Effector memory CD4-positive, alpha-beta T cell (primary cell): ENCODE results near the gene TYMP.

Experiments
- DNase-seq, 3 donors: peaks; one replicate each; pipeline ENCODE4 v3.0.0-alpha.2; 2020
- H3K27ac ChIP-seq: 2 replicates; pipeline ENCODE4 v1.7.0; 2013; ENCODE audit warnings: mild to moderate bottlenecking, low read length, moderate library complexity; ENCODE audit not compliant: insufficient read depth, poor library complexity, severe bottlenecking
- H3K27me3 ChIP-seq: replicated peaks from 2 replicates; pipeline ENCODE4 v1.7.0; 2013; ENCODE audit warnings: mild to moderate bottlenecking, low read length; ENCODE audit not compliant: insufficient read depth, control insufficient read depth, poor library complexity, severe bottlenecking
- H3K36me3 ChIP-seq: 2 replicates; pipeline ENCODE4 v1.7.0; 2013; ENCODE audit warnings: mild to moderate bottlenecking, low read length, moderate library complexity; ENCODE audit not compliant: control insufficient read depth, insufficient read depth
- H3K4me1 ChIP-seq: 2 replicates; pipeline ENCODE4 v1.7.0; 2013; ENCODE audit warnings: low read length, mild to moderate bottlenecking; ENCODE audit not compliant: control insufficient read depth, insufficient read depth, poor library complexity, severe bottlenecking
- H3K4me3 ChIP-seq: 2 replicates; pipeline ENCODE4 v1.7.0; 2013; ENCODE audit warnings: low read length, low read depth, mild to moderate bottlenecking; ENCODE audit not compliant: insufficient read depth, poor library complexity, severe bottlenecking
- H3K9me3 ChIP-seq: 2 replicates; pipeline ENCODE4 v1.7.0; 2013; ENCODE audit warnings: mild to moderate bottlenecking, low read length, moderate library complexity; ENCODE audit not compliant: control insufficient read depth

Gene TYMP

GRCh38 chr22:50490531-50491308 is 39.1 kb downstream of the TYMP start:
- Histone ChIP-seq H3K27ac (no peak overlapping the region), H3K4me3 (no peak overlapping the region), H3K4me1 (peaks cover 5% of the 10 kb centered on the region), H3K36me3 (no peaks in the 10 kb centered on the region), H3K27me3 (no peaks in the 10 kb centered on the region), H3K9me3 (no peaks in the 10 kb centered on the region)
- DNase-seq = no peak

- Histone ChIP-seq H3K36me3 (no peaks in the 10 kb centered on the region), H3K9me3 (no peaks in the 10 kb centered on the region), H3K4me3 (no peak overlapping the region), H3K27me3 (no peaks in the 10 kb centered on the region), H3K4me1 (peaks cover 5% of the 10 kb centered on the region), H3K27ac (no peak overlapping the region)
- no peak for DNase-seq
Observed at GRCh38 chr22:50489363-50490243, 40.2 kb downstream of the TYMP start.

GRCh38 chr22:50488886-50489285 is 40.9 kb downstream of the TYMP start:
- H3K4me3 ChIP-seq = no peak overlapping the region
- no peaks in the 10 kb centered on the region for H3K27me3 ChIP-seq
- H3K9me3 ChIP-seq = no peaks in the 10 kb centered on the region
- no peak overlapping the region for H3K27ac ChIP-seq
- peaks cover 5% of the 10 kb centered on the region for H3K4me1 ChIP-seq
- no peak for DNase-seq
- H3K36me3 ChIP-seq = no peaks in the 10 kb centered on the region

- Histone ChIP-seq H3K4me3 (no peak overlapping the region), H3K4me1 (peaks cover 5% of the 10 kb centered on the region), H3K27me3 (no peaks in the 10 kb centered on the region), H3K36me3 (no peaks in the 10 kb centered on the region), H3K9me3 (no peaks in the 10 kb centered on the region), H3K27ac (no peak overlapping the region)
- no peak for DNase-seq
Observed at GRCh38 chr22:50488006-50488677, 41.7 kb downstream of the TYMP start.

GRCh38 chr22:50487290-50488005 is 42.4 kb downstream of the TYMP start:
- H3K4me1 ChIP-seq = peaks cover 6% of the 10 kb centered on the region
- no peaks in the 10 kb centered on the region for H3K27me3 ChIP-seq
- no peak overlapping the region for H3K27ac ChIP-seq
- H3K36me3 ChIP-seq = no peaks in the 10 kb centered on the region
- no peaks in the 10 kb centered on the region for H3K9me3 ChIP-seq
- H3K4me3 ChIP-seq = no peak overlapping the region
- DNase-seq = no peak

GRCh38 chr22:50486561-50487289 is 43.1 kb downstream of the TYMP start, which contains the start of gene MIOX:
MIOX (plus strand) TSS chr22:50486859; CDS start chr22:50486898, 39 bp downstream.
- no peaks in the 10 kb centered on the region for H3K9me3 ChIP-seq
- H3K27me3 ChIP-seq = no peaks in the 10 kb centered on the region
- no peak within 1 kb of the TSS for H3K27ac ChIP-seq
- peaks cover 14% of the 10 kb centered on the region for H3K4me1 ChIP-seq
- no peak for DNase-seq
- no peak within 1 kb of the TSS for H3K4me3 ChIP-seq
- no peaks in the 10 kb centered on the region for H3K36me3 ChIP-seq

- no peak for DNase-seq
- Histone ChIP-seq H3K4me3 (no peak overlapping the region), H3K9me3 (no peaks in the 10 kb centered on the region), H3K4me1 (peaks cover 15% of the 10 kb centered on the region), H3K27ac (no peak overlapping the region), H3K36me3 (no peaks in the 10 kb centered on the region), H3K27me3 (no peaks in the 10 kb centered on the region)
Observed at GRCh38 chr22:50485221-50486131, 44.3 kb downstream of the TYMP start.

GRCh38 chr22:50483977-50484853 is 45.6 kb downstream of the TYMP start:
- Histone ChIP-seq H3K27ac (no peak overlapping the region), H3K36me3 (no peaks in the 10 kb centered on the region), H3K4me3 (no peak overlapping the region), H3K9me3 (no peaks in the 10 kb centered on the region), H3K4me1 (peaks cover 15% of the 10 kb centered on the region), H3K27me3 (no peaks in the 10 kb centered on the region)
- DNase-seq = no peak
